A673 (cell line): ENCODE measurements around the gene SCARB1. TPM values are rescaled to one million over a fixed set of nuclear protein-coding genes. Genes with fewer than 3 reads are reported as not detected.

Source experiments
- BruUV-seq: library from RNA; stranded (reverse); fragments of 400-500 nt; replicated peaks from 2 replicates; lab custom pipeline; 2021; lab: Mats Ljungman, UMichigan
- CTCF ChIA-PET: fragments of 300-600 bp; sonication (Branson Sonifier 250); formaldehyde crosslinking; loops from one replicate; lab custom pipeline; 2022; ENCODE audit warnings: antibody characterized with exemption; lab: Charles Lee
- POLR2A ChIA-PET: fragments of 300-600 bp; sonication (Branson Sonifier 250); formaldehyde crosslinking; loops from one replicate; lab custom pipeline; 2022; ENCODE audit warnings: antibody characterized with exemption; ENCODE audit not compliant: low non-redundant PET; lab: Charles Lee
- DNase-seq: peaks from one replicate; pipeline ENCODE4 v3.0.0-alpha.2; 2015; ENCODE audit warnings: low spot score
- H3K27ac ChIP-seq: fragments of 200-600 bp; sonication (generic); 2 replicates; pipeline ENCODE4 v1.5.1; 2016; ENCODE audit warnings: mixed run types, low read depth, mild to moderate bottlenecking, mixed read lengths, antibody characterized with exemption, low read length; ENCODE audit not compliant: poor library complexity, severe bottlenecking
- H3K27me3 ChIP-seq: fragments of 200-600 bp; sonication (generic); replicated peaks from 2 replicates; pipeline ENCODE4 v1.6.1; 2017; ENCODE audit warnings: mixed run types, low read depth, mild to moderate bottlenecking, mixed read lengths, antibody characterized with exemption, low read length; ENCODE audit not compliant: insufficient read depth, poor library complexity
- H3K36me3 ChIP-seq: fragments of 200-600 bp; sonication (generic); 2 replicates; pipeline ENCODE4 v1.6.1; 2016; ENCODE audit warnings: mixed run types, mild to moderate bottlenecking, mixed read lengths, antibody characterized with exemption, low read length; ENCODE audit not compliant: insufficient read depth, poor library complexity, severe bottlenecking
- H3K4me1 ChIP-seq: fragments of 200-600 bp; sonication (generic); 2 replicates; pipeline ENCODE4 v1.6.1; 2017; ENCODE audit warnings: mixed run types, mild to moderate bottlenecking, mixed read lengths, antibody characterized with exemption, low read length; ENCODE audit not compliant: insufficient read depth, poor library complexity, severe bottlenecking
- H3K4me3 ChIP-seq: fragments of 200-600 bp; sonication (generic); 2 replicates; pipeline ENCODE4 v1.5.1; 2016; ENCODE audit warnings: low read depth, mixed run types, mild to moderate bottlenecking, mixed read lengths, low read length; ENCODE audit not compliant: poor library complexity, severe bottlenecking
- H3K9me3 ChIP-seq: fragments of 200-600 bp; sonication (generic); 2 replicates; pipeline ENCODE4 v1.6.1; 2016; ENCODE audit warnings: mixed run types, low read depth, mild to moderate bottlenecking, mixed read lengths, antibody characterized with exemption, low read length; ENCODE audit not compliant: poor library complexity, severe bottlenecking
- CTCF ChIP-seq: fragments of 300-800, 200-600 bp; sonication (generic); conservative IDR thresholded peaks from 2 replicates; pipeline ENCODE4 v1.5.1; 2017; ENCODE audit warnings: low read depth, mild to moderate bottlenecking, antibody characterized with exemption, low read length, moderate library complexity, mixed read lengths
- EZH2 ChIP-seq: fragments of 200-600 bp; sonication (generic); IDR thresholded peaks from 2 replicates; pipeline ENCODE4 v1.6.1; 2017; ENCODE audit warnings: borderline replicate concordance, low read depth, mild to moderate bottlenecking, mixed read lengths, antibody characterized with exemption, low read length; ENCODE audit not compliant: poor library complexity, severe bottlenecking
- intact Hi-C: fragments of 100-400 bp; cut with micrococcal nuclease; formaldehyde crosslinking; loops from one replicate; pipeline ENCODE4 v1.10.0; 2022; ENCODE audit not compliant: unreplicated experiment
- total RNA-seq: library from RNA; stranded (reverse); gene quantifications from 2 replicates; pipeline ENCODE4 v1.2.3, GENCODE V29; 2021

Gene SCARB1
- total RNA-seq, 1 experiment from 2014 or later: 74.6 TPM

- peaks cover 23% of the 10 kb centered on the region for H3K4me1 ChIP-seq
- DNase-seq: peak; percentile 84
- H3K4me3 ChIP-seq: no peak overlapping the region
- TF ChIP-seq EZH2 (no peak), CTCF (peak; percentile 98)
- ChIA-PET POLR2A (no interaction called here), CTCF (interaction anchor here (0.6 to 1.2 kb wide), 8 partner anchors 83 to 739 kb away, joined by 3 to 10 read pairs (median 5); no protein-coding TSS in a partner anchor)
- no peaks in the 10 kb centered on the region for H3K27me3 ChIP-seq
- peaks cover 3% of the 10 kb centered on the region for H3K36me3 ChIP-seq
- no peaks in the 10 kb centered on the region for H3K9me3 ChIP-seq
- no peak overlapping the region for H3K27ac ChIP-seq
- intact Hi-C loops: loop anchor here (10.0 kb wide), 1 partner anchor 967 kb away; no protein-coding TSS in a partner anchor
- no TSS peak for BruUV-seq
Measured at GRCh38 chr12:124771462-124772288, 92.0 kb downstream of the SCARB1 start.

GRCh38 chr12:124770728-124771127, 92.9 kb downstream of the SCARB1 start:
- no peak for DNase-seq
- H3K27ac ChIP-seq: no peak overlapping the region
- ChIA-PET POLR2A (no interaction called here), CTCF (interaction anchor here (1.2 kb wide), 1 partner anchor 734 kb away, joined by 8 read pairs; no protein-coding TSS in a partner anchor)
- H3K27me3 ChIP-seq: no peaks in the 10 kb centered on the region
- no peak overlapping the region for H3K4me3 ChIP-seq
- no TSS peak for BruUV-seq
- H3K9me3 ChIP-seq: no peaks in the 10 kb centered on the region
- no peaks in the 10 kb centered on the region for H3K36me3 ChIP-seq
- H3K4me1 ChIP-seq: peaks cover 22% of the 10 kb centered on the region
- TF ChIP-seq EZH2: no peak
- no peak for TF ChIP-seq CTCF
- intact Hi-C loops: loop anchor here (10.0 kb wide), 1 partner anchor 966 kb away; no protein-coding TSS in a partner anchor

GRCh38 chr12:124769881-124770512, 93.7 kb downstream of the SCARB1 start:
- H3K27ac ChIP-seq: no peak overlapping the region
- no peaks in the 10 kb centered on the region for H3K36me3 ChIP-seq
- CTCF ChIA-PET: interaction anchor here (0.6 kb wide), 1 partner anchor 738 kb away, joined by 3 read pairs; no protein-coding TSS in a partner anchor
- intact Hi-C loops: loop anchor here (10.0 kb wide), 2 partner anchors 425 to 965 kb away; no protein-coding TSS in a partner anchor
- no TSS peak for BruUV-seq
- DNase-seq: no peak
- H3K4me1 ChIP-seq: peaks cover 15% of the 10 kb centered on the region
- no peak for TF ChIP-seq EZH2
- TF ChIP-seq CTCF: no peak
- POLR2A ChIA-PET: interaction anchor here (0.6 kb wide), 1 partner anchor 379 kb away, joined by 7 read pairs; no protein-coding TSS in a partner anchor
- no peaks in the 10 kb centered on the region for H3K27me3 ChIP-seq
- H3K9me3 ChIP-seq: peaks cover 1% of the 10 kb centered on the region
- no peak overlapping the region for H3K4me3 ChIP-seq
